Endometrial microvascular endothelial cells (primary cell): Measurements from ENCODE around the gene SYT13. TPM values are rescaled to one million over a fixed set of nuclear protein-coding genes. Genes with fewer than 3 reads are reported as not detected.

Source experiments
- in situ Hi-C: cut with HindIII; loops from 2 replicates; pipeline ENCODE4 v1.10.0; 2017; ENCODE audit warnings: low sequenced_read_pairs, low pct_unique_long_range_greater_than_20kb; ENCODE audit errors: inconsistent ontology term
- total RNA-seq: library from RNA; depleted of rRNA; stranded (reverse); fragments of >200 nt; gene quantifications from one replicate; pipeline ENCODE4 v1.2.3, GENCODE V29; 2015; ENCODE audit errors: inconsistent ontology term

The SYT13 gene
- total RNA-seq, 1 donor from 2014 or later: not detected

GRCh38 chr11:45282081-45282480 is 4.1 kb downstream of the SYT13 start:
- in situ Hi-C loops: no loop called here

GRCh38 chr11:45280449-45280848 is 5.7 kb downstream of the SYT13 start:
- in situ Hi-C loops: no loop called here

GRCh38 chr11:45279645-45280044 is 6.5 kb downstream of the SYT13 start:
- in situ Hi-C loops: no loop called here

GRCh38 chr11:45278714-45279113 is 7.4 kb downstream of the SYT13 start:
- in situ Hi-C loops: no loop called here

GRCh38 chr11:45275828-45276227 is 10.3 kb downstream of the SYT13 start:
- in situ Hi-C loops: no loop called here

GRCh38 chr11:45274206-45274605 is 11.9 kb downstream of the SYT13 start:
- in situ Hi-C loops: no loop called here

GRCh38 chr11:45273509-45273908 is 12.6 kb downstream of the SYT13 start:
- in situ Hi-C loops: no loop called here

GRCh38 chr11:45272701-45273100 is 13.4 kb downstream of the SYT13 start:
- in situ Hi-C loops: no loop called here

- in situ Hi-C loops: no loop called here
Observed at GRCh38 chr11:45270946-45271716, 15.0 kb downstream of the SYT13 start.

- in situ Hi-C loops: no loop called here
Observed at GRCh38 chr11:45269678-45270077, 16.5 kb downstream of the SYT13 start.

GRCh38 chr11:45267652-45268299 is 18.4 kb downstream of the SYT13 start:
- in situ Hi-C loops: no loop called here

GRCh38 chr11:45267052-45267451 is 19.1 kb downstream of the SYT13 start:
- in situ Hi-C loops: no loop called here

- in situ Hi-C loops: no loop called here
Observed at GRCh38 chr11:45266676-45267020, 19.5 kb downstream of the SYT13 start.

- in situ Hi-C loops: no loop called here
Observed at GRCh38 chr11:45265969-45266675, 20.0 kb downstream of the SYT13 start.

- in situ Hi-C loops: no loop called here
Observed at GRCh38 chr11:45264839-45265515, 21.2 kb downstream of the SYT13 start.

GRCh38 chr11:45263773-45264172 is 22.4 kb downstream of the SYT13 start:
- in situ Hi-C loops: no loop called here

GRCh38 chr11:45262900-45263299 is 23.2 kb downstream of the SYT13 start:
- in situ Hi-C loops: no loop called here

GRCh38 chr11:45260071-45260470 is 26.1 kb downstream of the SYT13 start:
- in situ Hi-C loops: no loop called here

- in situ Hi-C loops: no loop called here
Observed at GRCh38 chr11:45259592-45259991, 26.5 kb downstream of the SYT13 start.
